Measurements from ENCODE around the gene CBARP.
A peak's percentile ranks its signal among the peaks of the same experiment; 100 is the strongest.
"Not testable (repeated sequence)": the region's sequence is repeated elsewhere in the genome, so short reads cannot be mapped to it uniquely, and the experiment has no call there.

The CBARP gene

GRCh38 chr19:1214862-1215731 lies 22.7 kb downstream of the CBARP start:
- Mint-ChIP-seq H3K27me3 (no peaks in the 10 kb centered on the region), H3K27ac (no peak overlapping the region), H3K4me1 (ENCODE audit: low read depth) (peaks cover 19% of the 10 kb centered on the region), H3K36me3 (ENCODE audit: low read depth) (peaks cover 13% of the 10 kb centered on the region), H3K9me3 (no peaks in the 10 kb centered on the region), H3K4me3 (no peak overlapping the region)

GRCh38 chr19:1214299-1214861 lies 23.4 kb downstream of the CBARP start:
- Mint-ChIP-seq H3K4me1 (ENCODE audit: low read depth) (peaks cover 22% of the 10 kb centered on the region), H3K4me3 (peak overlapping the region; percentile 67), H3K27ac (peak overlapping the region; percentile 93), H3K9me3 (no peaks in the 10 kb centered on the region), H3K27me3 (no peaks in the 10 kb centered on the region), H3K36me3 (ENCODE audit: low read depth) (peaks cover 16% of the 10 kb centered on the region)

- H3K27me3 Mint-ChIP-seq: no peaks in the 10 kb centered on the region
- peaks cover 22% of the 10 kb centered on the region for H3K4me1 Mint-ChIP-seq (ENCODE audit: low read depth)
Measured at GRCh38 chr19:1213391-1214286, 24.2 kb downstream of the CBARP start.

GRCh38 chr19:1211494-1212234 lies 26.1 kb downstream of the CBARP start:
- H3K4me1 Mint-ChIP-seq (ENCODE audit: low read depth): peaks cover 33% of the 10 kb centered on the region
- H3K9me3 Mint-ChIP-seq: no peaks in the 10 kb centered on the region
- H3K4me3 Mint-ChIP-seq: no peak overlapping the region
- H3K27me3 Mint-ChIP-seq: no peaks in the 10 kb centered on the region
- H3K36me3 Mint-ChIP-seq (ENCODE audit: low read depth): peaks cover 20% of the 10 kb centered on the region
- no peak overlapping the region for H3K27ac Mint-ChIP-seq

More at GRCh38 chr19:1213391-1214286, 24.2 kb downstream of the CBARP start:
- H3K4me3 Mint-ChIP-seq: peak overlapping the region; percentile 67
- no peaks in the 10 kb centered on the region for H3K9me3 Mint-ChIP-seq
- peaks cover 16% of the 10 kb centered on the region for H3K36me3 Mint-ChIP-seq (ENCODE audit: low read depth)
- H3K27ac Mint-ChIP-seq: peak overlapping the region; percentile 93

- Mint-ChIP-seq H3K9me3 (no peaks in the 10 kb centered on the region), H3K4me1 (ENCODE audit: low read depth) (peaks cover 33% of the 10 kb centered on the region), H3K27me3 (no peaks in the 10 kb centered on the region), H3K36me3 (ENCODE audit: low read depth) (peaks cover 20% of the 10 kb centered on the region), H3K27ac (no peak overlapping the region), H3K4me3 (no peak overlapping the region)
Measured at GRCh38 chr19:1210227-1210538, 27.6 kb downstream of the CBARP start.

- Mint-ChIP-seq H3K36me3 (ENCODE audit: low read depth) (peaks cover 18% of the 10 kb centered on the region), H3K4me1 (ENCODE audit: low read depth) (peaks cover 31% of the 10 kb centered on the region)
- H3K4me3 Mint-ChIP-seq, H3K27ac Mint-ChIP-seq, H3K27me3 Mint-ChIP-seq, H3K9me3 Mint-ChIP-seq: not testable (repeated sequence)
Measured at GRCh38 chr19:1208830-1209229, 29.0 kb downstream of the CBARP start.

GRCh38 chr19:1206864-1207450 lies 30.8 kb downstream of the CBARP start:
- Mint-ChIP-seq H3K4me3 (peak overlapping the region; percentile 95), H3K36me3 (ENCODE audit: low read depth) (peaks cover 11% of the 10 kb centered on the region), H3K9me3 (no peaks in the 10 kb centered on the region), H3K27me3 (no peaks in the 10 kb centered on the region), H3K27ac (peak overlapping the region; percentile 87), H3K4me1 (ENCODE audit: low read depth) (peaks cover 30% of the 10 kb centered on the region)

- Mint-ChIP-seq H3K4me1 (ENCODE audit: low read depth) (peaks cover 26% of the 10 kb centered on the region), H3K27ac (peak overlapping the region; percentile 87), H3K9me3 (no peaks in the 10 kb centered on the region), H3K4me3 (peak overlapping the region; percentile 95), H3K36me3 (ENCODE audit: low read depth) (peaks cover 7% of the 10 kb centered on the region), H3K27me3 (no peaks in the 10 kb centered on the region)
Measured at GRCh38 chr19:1206150-1206863, 31.5 kb downstream of the CBARP start.

GRCh38 chr19:1205114-1206099 lies 32.4 kb downstream of the CBARP start, which contains the start of gene STK11:
TSS of gene STK11 (plus strand) at chr19:1205778. CDS start at chr19:1206914, 1,136 bp downstream.
- Mint-ChIP-seq H3K27me3 (no peaks in the 10 kb centered on the region), H3K36me3 (ENCODE audit: low read depth) (peaks cover 7% of the 10 kb centered on the region)

GRCh38 chr19:1200614-1201013 lies 37.2 kb downstream of the CBARP start:
- H3K9me3 Mint-ChIP-seq; H3K36me3 Mint-ChIP-seq (ENCODE audit: low read depth); H3K27me3 Mint-ChIP-seq; H3K27ac Mint-ChIP-seq; H3K4me3 Mint-ChIP-seq: not testable (repeated sequence)
- peaks cover 11% of the 10 kb centered on the region for H3K4me1 Mint-ChIP-seq (ENCODE audit: low read depth)

More at GRCh38 chr19:1205114-1206099, 32.4 kb downstream of the CBARP start, which contains the start of gene STK11:
- peaks cover 26% of the 10 kb centered on the region for H3K4me1 Mint-ChIP-seq (ENCODE audit: low read depth)
- no peaks in the 10 kb centered on the region for H3K9me3 Mint-ChIP-seq
- peak within 1 kb of the TSS; percentile 87 for H3K27ac Mint-ChIP-seq
- H3K4me3 Mint-ChIP-seq: peak within 1 kb of the TSS; percentile 95

- H3K9me3 Mint-ChIP-seq: no peaks in the 10 kb centered on the region
- no peak overlapping the region for H3K27ac Mint-ChIP-seq
Measured at GRCh38 chr19:1199531-1199930, 38.3 kb downstream of the CBARP start.

GRCh38 chr19:1189419-1189818 lies 48.4 kb downstream of the CBARP start:
- Mint-ChIP-seq H3K4me3 (no peak overlapping the region), H3K36me3 (ENCODE audit: low read depth) (no peaks in the 10 kb centered on the region), H3K27ac (no peak overlapping the region), H3K4me1 (ENCODE audit: low read depth) (peaks cover 19% of the 10 kb centered on the region), H3K27me3 (no peaks in the 10 kb centered on the region), H3K9me3 (no peaks in the 10 kb centered on the region)

More at GRCh38 chr19:1199531-1199930, 38.3 kb downstream of the CBARP start:
- H3K4me3 Mint-ChIP-seq: no peak overlapping the region
- no peaks in the 10 kb centered on the region for H3K36me3 Mint-ChIP-seq (ENCODE audit: low read depth)
- peaks cover 11% of the 10 kb centered on the region for H3K4me1 Mint-ChIP-seq (ENCODE audit: low read depth)
- no peaks in the 10 kb centered on the region for H3K27me3 Mint-ChIP-seq
